ENCODE data around the gene MXI1. TPM values are rescaled to one million over a fixed set of nuclear protein-coding genes. Genes with fewer than 3 reads are reported as not detected.

The MXI1 gene
- total RNA-seq, 1 experiment from 2014 or later: 12.1 TPM

- Histone ChIP-seq H3K27ac (ENCODE audit: low read length) (no peak overlapping the region), H3K36me3 (ENCODE audit: control insufficient read depth, insufficient read depth, low read length) (no peaks in the 10 kb centered on the region), H3K4me1 (ENCODE audit: control insufficient read depth, insufficient read depth, low read length) (no peaks in the 10 kb centered on the region), H3K27me3 (ENCODE audit: control insufficient read depth, insufficient read depth, low read length) (no peaks in the 10 kb centered on the region), H3K4me3 (ENCODE audit: low read depth in 2 of 2, low read length in 2 of 2) (no peak overlapping the region), H3K9me3 (ENCODE audit: control insufficient read depth, insufficient read depth, low read depth, low read length) (no peaks in the 10 kb centered on the region)
- ATAC-seq: no peak
- intact Hi-C loops (cut with micrococcal nuclease; ENCODE audit: unreplicated experiment) (no loop called here), in situ Hi-C loops (cut with HindIII; ENCODE audit: low pct_unique_long_range_greater_than_20kb, low sequenced_read_pairs) (no loop called here)
- no TSS peak for BruUV-seq (replicated peaks)
- TF ChIP-seq POLR2AphosphoS5 (IDR thresholded peaks at IDR 0.05; ENCODE audit: low read depth, low read length) (no peak), SIN3A (IDR thresholded peaks at IDR 0.05; ENCODE audit: borderline replicate concordance, insufficient read depth, low read depth, low read length) (no peak), TCF7L2 (IDR thresholded peaks at IDR 0.05; ENCODE audit: low read depth, low read length) (no peak), REST (IDR thresholded peaks at IDR 0.05; ENCODE audit: insufficient read depth in 1 of 2, low read depth in 2 of 2, low read length in 1 of 2) (no peak)
- TF ChIP-seq, protein P1, sequence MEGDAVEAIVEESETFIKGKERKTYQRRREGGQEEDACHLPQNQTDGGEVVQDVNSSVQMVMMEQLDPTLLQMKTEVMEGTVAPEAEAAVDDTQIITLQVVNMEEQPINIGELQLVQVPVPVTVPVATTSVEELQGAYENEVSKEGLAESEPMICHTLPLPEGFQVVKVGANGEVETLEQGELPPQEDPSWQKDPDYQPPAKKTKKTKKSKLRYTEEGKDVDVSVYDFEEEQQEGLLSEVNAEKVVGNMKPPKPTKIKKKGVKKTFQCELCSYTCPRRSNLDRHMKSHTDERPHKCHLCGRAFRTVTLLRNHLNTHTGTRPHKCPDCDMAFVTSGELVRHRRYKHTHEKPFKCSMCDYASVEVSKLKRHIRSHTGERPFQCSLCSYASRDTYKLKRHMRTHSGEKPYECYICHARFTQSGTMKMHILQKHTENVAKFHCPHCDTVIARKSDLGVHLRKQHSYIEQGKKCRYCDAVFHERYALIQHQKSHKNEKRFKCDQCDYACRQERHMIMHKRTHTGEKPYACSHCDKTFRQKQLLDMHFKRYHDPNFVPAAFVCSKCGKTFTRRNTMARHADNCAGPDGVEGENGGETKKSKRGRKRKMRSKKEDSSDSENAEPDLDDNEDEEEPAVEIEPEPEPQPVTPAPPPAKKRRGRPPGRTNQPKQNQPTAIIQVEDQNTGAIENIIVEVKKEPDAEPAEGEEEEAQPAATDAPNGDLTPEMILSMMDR (IDR thresholded peaks at IDR 0.05): no peak
- ChIA-PET CTCF (no interaction called here), POLR2A (no interaction called here)
- DNase-seq (ENCODE audit: low read depth, low spot score): no peak
Measured at GRCh38 chr10:110263164-110263563, 55.8 kb downstream of the MXI1 start.

DNA sequence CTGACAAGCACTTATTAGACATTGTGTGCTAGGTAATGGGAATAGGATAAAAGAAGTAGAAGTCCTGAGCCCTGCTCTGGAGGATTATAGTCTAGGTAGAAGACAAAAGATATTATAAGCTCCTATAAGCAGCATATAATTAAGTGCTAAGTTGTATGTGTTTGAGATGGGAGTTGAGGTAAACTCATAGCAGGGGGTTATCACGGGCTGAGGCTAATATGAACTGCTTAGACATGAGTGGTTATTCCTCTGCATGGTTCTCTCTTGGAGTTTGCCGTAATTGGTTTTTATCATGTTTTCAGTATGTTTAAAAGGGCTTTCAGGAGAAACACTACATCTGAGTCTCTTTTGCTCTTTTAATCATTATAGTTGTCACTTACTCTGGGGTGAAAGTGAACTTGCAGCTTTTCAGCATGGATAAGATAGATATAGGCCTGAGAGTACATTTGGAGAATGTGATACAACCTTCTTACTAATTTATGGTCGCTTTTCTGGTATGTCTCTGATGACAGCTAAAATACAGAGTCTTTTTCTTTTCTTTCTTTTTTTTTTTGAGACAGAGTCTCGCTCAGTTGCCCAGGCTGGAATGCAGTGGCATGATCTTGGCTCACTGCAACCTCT lies 58.3 kb downstream of the MXI1 start:
- no peak overlapping the region for H3K27ac ChIP-seq (ENCODE audit: low read length)
- ChIA-PET POLR2A (no interaction called here), CTCF (no interaction called here)
- H3K27me3 ChIP-seq (ENCODE audit: control insufficient read depth, insufficient read depth, low read length): no peaks in the 10 kb centered on the region
- no peak for DNase-seq (ENCODE audit: low read depth, low spot score)
- H3K4me3 ChIP-seq (ENCODE audit: low read depth in 2 of 2, low read length in 2 of 2): no peak overlapping the region
- H3K4me1 ChIP-seq (ENCODE audit: control insufficient read depth, insufficient read depth, low read length): no peaks in the 10 kb centered on the region
- ATAC-seq: no peak
- H3K36me3 ChIP-seq (ENCODE audit: control insufficient read depth, insufficient read depth, low read length): no peaks in the 10 kb centered on the region
- in situ Hi-C loops (cut with HindIII; ENCODE audit: low pct_unique_long_range_greater_than_20kb, low sequenced_read_pairs) (no loop called here), intact Hi-C loops (cut with micrococcal nuclease; ENCODE audit: unreplicated experiment) (no loop called here)
- H3K9me3 ChIP-seq (ENCODE audit: control insufficient read depth, insufficient read depth, low read depth, low read length): no peaks in the 10 kb centered on the region
- no TSS peak for BruUV-seq (replicated peaks)
- TF ChIP-seq POLR2AphosphoS5 (IDR thresholded peaks at IDR 0.05; ENCODE audit: low read depth, low read length) (no peak), SIN3A (IDR thresholded peaks at IDR 0.05; ENCODE audit: borderline replicate concordance, insufficient read depth, low read depth, low read length) (no peak), REST (IDR thresholded peaks at IDR 0.05; ENCODE audit: insufficient read depth in 1 of 2, low read depth in 2 of 2, low read length in 1 of 2) (no peak), TCF7L2 (IDR thresholded peaks at IDR 0.05; ENCODE audit: low read depth, low read length) (no peak)
- TF ChIP-seq, protein P1 (IDR thresholded peaks at IDR 0.05): no peak
